ENCODE measurements around the gene MIER2. TPM values are rescaled to one million over a fixed set of nuclear protein-coding genes. Genes with fewer than 3 reads are reported as not detected.
"Not testable (repeated sequence)": the region's sequence is repeated elsewhere in the genome, so short reads cannot be mapped to it uniquely, and the experiment has no call there.

Gene MIER2
- polyA plus RNA-seq, 2 of the 4 experiments (the other 2 are of a cell fraction) = 8.8 to 11.5 TPM

- CTCF ChIA-PET; POLR2A ChIA-PET; H3K9me3 ChIP-seq; DNase-seq (ENCODE audit: low read depth in 1 of 2, low spot score in 1 of 2); H3K4me1 ChIP-seq; H3K4me3 ChIP-seq; H3K27ac ChIP-seq; ATAC-seq; FAIRE-seq; H3K4me2 ChIP-seq: not testable (repeated sequence)
Observed at GRCh38 chr19:393560-393959, 49.0 kb upstream of the MIER2 start.

GRCh38 chr19:392375-392970 lies 47.9 kb upstream of the MIER2 start:
- no peak overlapping the region for H3K27ac ChIP-seq
- H3K9me3 ChIP-seq = no peaks in the 10 kb centered on the region; the same call in 2 of the 3 replicates
- no peaks in the 10 kb centered on the region for H3K4me1 ChIP-seq
- FAIRE-seq (no peak), DNase-seq (ENCODE audit: low read depth in 1 of 2, low spot score in 1 of 2) (no peak), ATAC-seq (no peak)
- TF ChIP-seq NPAS2 (CRISPR knock-in tag; IDR thresholded peaks at IDR 0.05; ENCODE audit: borderline replicate concordance) (no peak), BCL3 (IDR thresholded peaks at IDR 0.05) (no peak), RARB (CRISPR knock-in tag; IDR thresholded peaks at IDR 0.05) (no peak), HMGXB4 (CRISPR knock-in tag; IDR thresholded peaks at IDR 0.05; ENCODE audit: borderline replicate concordance) (no peak), KDM5A (IDR thresholded peaks at IDR 0.05) (no peak), PHF8 (IDR thresholded peaks at IDR 0.05; ENCODE audit: borderline replicate concordance, low read depth) (no peak), GATA3 (IDR thresholded peaks at IDR 0.05; ENCODE audit: borderline replicate concordance) (no peak), JUN (IDR thresholded peaks at IDR 0.05) (no peak), HOXB13 (CRISPR knock-in tag; IDR thresholded peaks at IDR 0.05; ENCODE audit: low read depth) (no peak), POLR2AphosphoS2 (conservative IDR thresholded peaks at IDR 0.05; ENCODE audit: low read length) (no peak), HOXA7 (CRISPR knock-in tag; IDR thresholded peaks at IDR 0.05) (no peak), FOSL2 (IDR thresholded peaks at IDR 0.05) (no peak), FOSL2 (CRISPR knock-in tag; IDR thresholded peaks at IDR 0.05) (no peak), CHD2 (IDR thresholded peaks at IDR 0.05; ENCODE audit: low read length, partially characterized antibody) (no peak), SREBF2 (IDR thresholded peaks at IDR 0.05) (no peak), EHF (CRISPR knock-in tag; IDR thresholded peaks at IDR 0.05) (no peak)
- POLR2A ChIA-PET = no interaction called here
- no peak overlapping the region for H3K4me2 ChIP-seq
- 35% methylated on average over 13 of the region's 17 CpGs for WGBS (ENCODE audit: missing lambda C conversion rate)
- no peak overlapping the region for H3K4me3 ChIP-seq
- CTCF ChIA-PET = no interaction called here

- no peak overlapping the region for H3K4me3 ChIP-seq
- no peaks in the 10 kb centered on the region; the same call in 2 of the 3 replicates for H3K9me3 ChIP-seq
- DNase-seq (ENCODE audit: low read depth in 1 of 2, low spot score in 1 of 2) (no peak), FAIRE-seq (no peak), ATAC-seq (no peak)
- 70% methylated on average over 26 of the region's 30 CpGs for WGBS (ENCODE audit: missing lambda C conversion rate)
- POLR2A ChIA-PET = no interaction called here
- H3K4me2 ChIP-seq = no peak overlapping the region
- H3K4me1 ChIP-seq = no peaks in the 10 kb centered on the region
- no peak overlapping the region for H3K27ac ChIP-seq
- CTCF ChIA-PET = interaction anchor here (1.0 kb wide), 1 partner anchor 12 kb away, joined by 5 read pairs; no protein-coding TSS in a partner anchor
- TF ChIP-seq ELK1 (IDR thresholded peaks at IDR 0.05; ENCODE audit: low read depth, low read length) = no peak
- TF ChIP-seq HDAC2 (IDR thresholded peaks at IDR 0.05) = no peak
- no peak for TF ChIP-seq FOXS1 (CRISPR knock-in tag; IDR thresholded peaks at IDR 0.05)
- no peak for TF ChIP-seq E2F6 (IDR thresholded peaks at IDR 0.05; ENCODE audit: borderline replicate concordance, low read depth)
Observed at GRCh38 chr19:391726-392374, 47.3 kb upstream of the MIER2 start.

Measured in A549 (cell line).